ENCODE results near the gene ACOT7.

Gene ACOT7

GRCh38 chr1:6423321-6423999, 29.9 kb upstream of the ACOT7 start:
- Histone ChIP-seq H3K79me2 (ENCODE audit: insufficient read depth, low read length) (no peaks in the 10 kb centered on the region), H3K9me2 (ENCODE audit: low read depth, low read length) (no peaks in the 10 kb centered on the region), H3K4me3 (ENCODE audit: low read depth, low read length, poor library complexity, severe bottlenecking) (no peak overlapping the region), H3K27ac (ENCODE audit: low read depth, low read length, poor library complexity, severe bottlenecking) (no peak overlapping the region), H3K27me3 (ENCODE audit: insufficient read depth, low read length) (peaks cover 28% of the 10 kb centered on the region), H3K4me2 (ENCODE audit: low read length) (no peak overlapping the region), H3K4me1 (ENCODE audit: insufficient read depth, low read length, severe bottlenecking) (no peaks in the 10 kb centered on the region), H3K9me3 (ENCODE audit: low read length) (no peaks in the 10 kb centered on the region), H3K36me3 (ENCODE audit: insufficient read depth, low read length) (no peaks in the 10 kb centered on the region), H2AFZ (ENCODE audit: low read length) (no peak overlapping the region), H3F3A (ENCODE audit: insufficient read depth, low read length) (no peaks in the 10 kb centered on the region), H3K9ac (ENCODE audit: low read length) (no peak overlapping the region), H4K20me1 (ENCODE audit: insufficient read depth, low read length) (no peaks in the 10 kb centered on the region)
- TF ChIP-seq CTCF (IDR thresholded peaks at IDR 0.05; ENCODE audit: low read length) (peak; percentile 90), EZH2 (IDR thresholded peaks at IDR 0.05; ENCODE audit: borderline replicate concordance, low read length) (no peak)

GRCh38 chr1:6421266-6421665, 27.7 kb upstream of the ACOT7 start:
- TF ChIP-seq EZH2 (IDR thresholded peaks at IDR 0.05; ENCODE audit: borderline replicate concordance, low read length) (no peak), CTCF (IDR thresholded peaks at IDR 0.05; ENCODE audit: low read length) (no peak)

GRCh38 chr1:6420454-6421042, 27.0 kb upstream of the ACOT7 start:
- no peak overlapping the region for H3K4me2 ChIP-seq (ENCODE audit: low read length)
- H3F3A ChIP-seq (ENCODE audit: insufficient read depth, low read length): no peaks in the 10 kb centered on the region
- peaks cover 19% of the 10 kb centered on the region for H3K27me3 ChIP-seq (ENCODE audit: insufficient read depth, low read length)
- no peak overlapping the region for H3K9ac ChIP-seq (ENCODE audit: low read length)
- no peak overlapping the region for H2AFZ ChIP-seq (ENCODE audit: low read length)
- no peaks in the 10 kb centered on the region for H3K36me3 ChIP-seq (ENCODE audit: insufficient read depth, low read length)
- H3K9me2 ChIP-seq (ENCODE audit: low read depth, low read length): no peaks in the 10 kb centered on the region
- H3K4me3 ChIP-seq (ENCODE audit: low read depth, low read length, poor library complexity, severe bottlenecking): no peak overlapping the region
- no peaks in the 10 kb centered on the region for H3K79me2 ChIP-seq (ENCODE audit: insufficient read depth, low read length)
- H3K4me1 ChIP-seq (ENCODE audit: insufficient read depth, low read length, severe bottlenecking): no peaks in the 10 kb centered on the region
- TF ChIP-seq CTCF (IDR thresholded peaks at IDR 0.05; ENCODE audit: low read length): no peak
- no peak for TF ChIP-seq EZH2 (IDR thresholded peaks at IDR 0.05; ENCODE audit: borderline replicate concordance, low read length)
- no peaks in the 10 kb centered on the region for H4K20me1 ChIP-seq (ENCODE audit: insufficient read depth, low read length)
- H3K9me3 ChIP-seq (ENCODE audit: low read length): no peaks in the 10 kb centered on the region
- no peak overlapping the region for H3K27ac ChIP-seq (ENCODE audit: low read depth, low read length, poor library complexity, severe bottlenecking)

More at GRCh38 chr1:6421266-6421665, 27.7 kb upstream of the ACOT7 start:
- Histone ChIP-seq H3K4me1 (ENCODE audit: insufficient read depth, low read length, severe bottlenecking) (no peaks in the 10 kb centered on the region), H3K79me2 (ENCODE audit: insufficient read depth, low read length) (no peaks in the 10 kb centered on the region), H3F3A (ENCODE audit: insufficient read depth, low read length) (no peaks in the 10 kb centered on the region), H4K20me1 (ENCODE audit: insufficient read depth, low read length) (no peaks in the 10 kb centered on the region), H3K4me2 (ENCODE audit: low read length) (no peak overlapping the region), H3K27ac (ENCODE audit: low read depth, low read length, poor library complexity, severe bottlenecking) (no peak overlapping the region), H3K9me2 (ENCODE audit: low read depth, low read length) (no peaks in the 10 kb centered on the region), H2AFZ (ENCODE audit: low read length) (no peak overlapping the region), H3K36me3 (ENCODE audit: insufficient read depth, low read length) (no peaks in the 10 kb centered on the region), H3K9ac (ENCODE audit: low read length) (no peak overlapping the region), H3K27me3 (ENCODE audit: insufficient read depth, low read length) (peaks cover 18% of the 10 kb centered on the region; the same call in 1 of the 2 replicates), H3K9me3 (ENCODE audit: low read length) (no peaks in the 10 kb centered on the region), H3K4me3 (ENCODE audit: low read depth, low read length, poor library complexity, severe bottlenecking) (no peak overlapping the region)
